ENCODE data around the gene EFNA4.

EFNA4 gene

GRCh38 chr1:155110381-155110780 lies 46.8 kb downstream of the EFNA4 start:
- Histone ChIP-seq H3K4me2 (ENCODE audit: low read length) (no peak overlapping the region), H3K27me3 (ENCODE audit: control insufficient read depth, low read length) (peaks cover 3% of the 10 kb centered on the region; the same call in 1 of the 2 replicates), H3K9me3 (ENCODE audit: control insufficient read depth, insufficient read depth, low read length) (no peaks in the 10 kb centered on the region), H3F3A (ENCODE audit: control insufficient read depth, insufficient read depth) (no peaks in the 10 kb centered on the region), H3K9me2 (replicated peaks; ENCODE audit: control insufficient read depth, low read length) (no peaks in the 10 kb centered on the region), H3K79me2 (ENCODE audit: control insufficient read depth, low read length) (no peaks in the 10 kb centered on the region), H3K4me1 (ENCODE audit: control insufficient read depth, low read length) (peaks cover 10% of the 10 kb centered on the region), H3K4me3 (ENCODE audit: low read length) (no peak overlapping the region), H3K36me3 (ENCODE audit: control insufficient read depth, low read length) (no peaks in the 10 kb centered on the region), H4K20me1 (ENCODE audit: control insufficient read depth, insufficient read depth, low read depth, low read length) (no peaks in the 10 kb centered on the region), H3K27ac (ENCODE audit: low read depth, low read length) (no peak overlapping the region)
- TF ChIP-seq CTCF (IDR thresholded peaks at IDR 0.05; ENCODE audit: low read depth, low read length, poor library complexity, severe bottlenecking), result no peak
- TF ChIP-seq EZH2phosphoT487 (IDR thresholded peaks at IDR 0.05; ENCODE audit: borderline replicate concordance, low read length), result no peak

GRCh38 chr1:155110826-155111225 lies 47.3 kb downstream of the EFNA4 start:
- Histone ChIP-seq H3F3A (ENCODE audit: control insufficient read depth, insufficient read depth) (no peaks in the 10 kb centered on the region), H3K9me2 (replicated peaks; ENCODE audit: control insufficient read depth, low read length) (no peaks in the 10 kb centered on the region), H3K36me3 (ENCODE audit: control insufficient read depth, low read length) (no peaks in the 10 kb centered on the region), H3K27ac (ENCODE audit: low read depth, low read length) (no peak overlapping the region), H3K4me1 (ENCODE audit: control insufficient read depth, low read length) (peaks cover 10% of the 10 kb centered on the region), H3K9me3 (ENCODE audit: control insufficient read depth, insufficient read depth, low read length) (no peaks in the 10 kb centered on the region), H3K4me2 (ENCODE audit: low read length) (no peak overlapping the region), H3K27me3 (ENCODE audit: control insufficient read depth, low read length) (peaks cover 6% of the 10 kb centered on the region; the same call in 1 of the 2 replicates), H4K20me1 (ENCODE audit: control insufficient read depth, insufficient read depth, low read depth, low read length) (no peaks in the 10 kb centered on the region), H3K79me2 (ENCODE audit: control insufficient read depth, low read length) (no peaks in the 10 kb centered on the region), H3K4me3 (ENCODE audit: low read length) (no peak overlapping the region)
- TF ChIP-seq CTCF (IDR thresholded peaks at IDR 0.05; ENCODE audit: low read depth, low read length, poor library complexity, severe bottlenecking) (no peak), EZH2phosphoT487 (IDR thresholded peaks at IDR 0.05; ENCODE audit: borderline replicate concordance, low read length) (no peak)

GRCh38 chr1:155113450-155113980 lies 50.0 kb downstream of the EFNA4 start:
- no peaks in the 10 kb centered on the region for H3K9me3 ChIP-seq (ENCODE audit: control insufficient read depth, insufficient read depth, low read length)
- no peak overlapping the region for H3K4me3 ChIP-seq (ENCODE audit: low read length)
- H3K79me2 ChIP-seq (ENCODE audit: control insufficient read depth, low read length), result no peaks in the 10 kb centered on the region
- H3K36me3 ChIP-seq (ENCODE audit: control insufficient read depth, low read length), result no peaks in the 10 kb centered on the region
- H3K27me3 ChIP-seq (ENCODE audit: control insufficient read depth, low read length), result peaks cover 20% of the 10 kb centered on the region
- peaks cover under 1% of the 10 kb centered on the region; the same call in 1 of the 2 replicates for H3K4me1 ChIP-seq (ENCODE audit: control insufficient read depth, low read length)
- no peak for TF ChIP-seq EZH2phosphoT487 (IDR thresholded peaks at IDR 0.05; ENCODE audit: borderline replicate concordance, low read length)
- TF ChIP-seq CTCF (IDR thresholded peaks at IDR 0.05; ENCODE audit: low read depth, low read length, poor library complexity, severe bottlenecking), result no peak
- H3K27ac ChIP-seq (ENCODE audit: low read depth, low read length), result no peak overlapping the region
- no peaks in the 10 kb centered on the region for H3K9me2 ChIP-seq (replicated peaks; ENCODE audit: control insufficient read depth, low read length)
- no peak overlapping the region for H3K4me2 ChIP-seq (ENCODE audit: low read length)
- no peaks in the 10 kb centered on the region for H3F3A ChIP-seq (ENCODE audit: control insufficient read depth, insufficient read depth)
- no peaks in the 10 kb centered on the region for H4K20me1 ChIP-seq (ENCODE audit: control insufficient read depth, insufficient read depth, low read depth, low read length)
